GM19328 (cell line): ENCODE measurements around the gene ENDOV.
A peak's percentile ranks its signal among the peaks of the same experiment; 100 is the strongest.

Experiments used
- ATAC-seq: cut with Tn5 transposase; IDR thresholded peaks from one replicate; pipeline ENCODE4 v1.9.1; 2021; ENCODE audit warnings: mild to moderate bottlenecking, moderate library complexity; ENCODE audit not compliant: unreplicated experiment

The ENDOV gene

DNA sequence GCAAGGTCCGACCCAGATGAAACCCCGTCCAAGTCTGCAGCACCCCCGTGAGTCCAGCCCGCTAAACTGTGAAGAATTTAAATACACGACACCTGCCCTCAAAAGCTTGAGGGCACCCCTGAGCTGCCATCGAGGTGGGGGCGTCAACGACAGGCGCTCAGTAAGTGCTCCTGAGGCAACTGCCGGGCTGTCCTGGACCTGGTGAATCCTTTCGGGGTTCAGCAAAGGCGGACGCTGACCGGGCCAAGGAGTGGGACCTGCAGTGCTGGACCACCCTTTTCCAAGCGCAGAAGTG is 512 bp upstream of the ENDOV start:
- no peak for ATAC-seq

DNA sequence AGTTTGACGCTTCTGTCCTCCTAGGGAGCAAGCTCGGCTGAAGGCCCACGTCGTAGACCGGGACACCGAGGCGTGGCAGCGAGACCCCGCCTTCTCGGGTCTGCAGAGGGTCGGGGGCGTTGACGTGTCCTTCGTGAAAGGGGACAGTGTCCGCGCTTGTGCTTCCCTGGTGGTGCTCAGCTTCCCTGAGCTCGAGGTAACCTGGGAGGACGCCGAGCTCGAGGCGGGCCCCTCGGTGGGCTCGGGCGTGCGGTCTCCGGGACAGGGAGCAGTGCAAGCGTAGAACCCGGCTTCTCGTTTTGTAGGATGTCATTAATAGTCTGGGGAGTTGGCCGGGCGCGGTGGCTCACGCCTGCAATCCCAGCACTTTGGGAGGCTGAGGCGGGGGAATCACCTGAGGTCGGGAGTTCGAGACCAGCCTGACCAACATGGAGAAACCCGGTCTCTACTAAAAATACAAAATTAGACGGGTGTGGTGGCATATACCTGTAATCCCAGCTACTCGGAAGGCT is 715 bp downstream of the ENDOV start:
- ATAC-seq: no peak

DNA sequence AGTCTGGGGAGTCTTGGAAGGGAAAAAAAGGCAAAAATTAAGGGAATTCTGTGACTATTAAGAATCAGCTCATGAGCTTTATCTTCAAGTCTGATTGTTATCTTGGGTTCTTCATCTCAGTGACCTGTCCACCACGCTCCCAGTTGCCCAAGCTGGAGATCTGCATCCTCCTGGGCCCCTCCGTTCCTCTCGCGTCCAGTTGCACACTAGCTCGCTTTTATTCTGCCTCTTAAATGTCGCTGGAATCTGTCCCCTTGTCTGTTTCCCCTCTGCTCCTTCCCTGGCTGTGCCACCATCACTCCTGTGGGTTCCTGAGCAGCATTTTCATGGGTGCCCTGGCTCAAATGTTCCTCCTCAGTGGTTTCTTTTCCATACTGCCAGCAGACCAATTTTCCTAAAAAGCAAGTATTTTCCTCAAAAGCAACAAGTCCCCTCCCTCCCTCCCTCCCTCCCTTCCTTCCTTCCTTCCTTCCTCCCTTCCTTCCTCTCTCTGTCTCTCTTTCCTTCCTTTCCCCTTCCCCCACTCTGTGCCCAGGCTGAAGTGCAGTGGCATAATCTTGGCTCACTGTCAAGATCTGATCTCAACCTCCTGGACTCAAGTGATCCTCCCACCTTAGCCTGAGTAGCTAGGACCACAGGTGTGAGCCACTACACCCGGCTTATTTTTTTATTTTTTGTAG is 1.4 kb downstream of the ENDOV start:
- ATAC-seq: no peak

DNA sequence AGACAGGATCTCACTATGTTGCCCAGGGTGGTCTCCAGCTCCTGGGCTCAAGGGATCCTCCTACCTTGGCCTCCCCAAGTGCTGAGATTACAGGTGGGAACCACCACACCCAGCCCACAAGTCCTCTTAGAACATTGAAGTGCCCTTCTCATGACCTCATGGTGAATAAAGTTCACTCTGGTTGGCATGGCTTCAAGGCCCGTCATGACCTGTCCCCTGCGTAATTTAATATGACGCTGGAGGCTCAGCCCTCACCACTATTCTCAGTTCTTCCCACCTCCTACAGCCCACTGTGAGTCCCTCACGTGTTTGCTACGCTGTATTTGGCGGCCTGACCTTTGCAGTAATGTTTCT is 1.9 kb downstream of the ENDOV start:
- no peak for ATAC-seq

DNA sequence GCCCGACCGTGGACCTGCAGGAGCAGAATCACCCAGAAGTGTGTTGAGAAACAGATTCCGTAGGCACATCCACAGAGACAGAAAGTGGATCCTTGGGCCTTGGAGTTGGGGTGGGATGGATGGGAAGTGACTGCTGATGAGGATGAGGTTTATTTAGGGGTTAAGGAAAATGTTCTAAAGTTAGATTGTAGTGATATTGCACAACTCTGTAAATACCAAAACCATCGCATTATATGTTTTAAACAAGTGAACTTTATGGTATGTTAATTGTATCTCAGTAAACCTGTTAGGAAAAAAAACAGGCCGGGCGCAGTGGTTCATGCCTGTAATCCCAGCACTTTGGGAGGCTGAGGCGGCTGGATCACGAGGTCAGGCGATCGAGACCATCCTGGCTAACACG is 3.6 kb downstream of the ENDOV start:
- no peak for ATAC-seq

DNA sequence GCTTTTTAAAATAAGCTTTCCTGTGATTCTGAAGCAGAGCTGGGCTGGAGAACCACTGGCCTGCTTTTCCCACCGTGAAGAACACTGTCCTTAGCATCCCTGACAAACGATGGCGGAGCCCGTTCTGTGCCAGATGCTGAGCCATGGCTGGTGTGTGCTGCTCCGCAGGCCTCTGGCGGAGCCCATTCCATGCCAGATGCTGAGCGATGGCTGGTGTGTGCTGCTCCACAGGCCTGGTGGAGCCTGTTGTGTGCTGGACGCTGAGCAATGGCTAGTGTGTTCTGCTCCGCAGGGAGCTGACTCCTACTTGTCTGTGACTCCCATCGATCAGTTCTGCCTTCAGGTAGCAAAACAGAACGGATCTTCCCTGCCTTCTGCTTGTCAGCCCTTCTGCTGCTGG is 4.3 kb downstream of the ENDOV start:
- ATAC-seq: no peak

DNA sequence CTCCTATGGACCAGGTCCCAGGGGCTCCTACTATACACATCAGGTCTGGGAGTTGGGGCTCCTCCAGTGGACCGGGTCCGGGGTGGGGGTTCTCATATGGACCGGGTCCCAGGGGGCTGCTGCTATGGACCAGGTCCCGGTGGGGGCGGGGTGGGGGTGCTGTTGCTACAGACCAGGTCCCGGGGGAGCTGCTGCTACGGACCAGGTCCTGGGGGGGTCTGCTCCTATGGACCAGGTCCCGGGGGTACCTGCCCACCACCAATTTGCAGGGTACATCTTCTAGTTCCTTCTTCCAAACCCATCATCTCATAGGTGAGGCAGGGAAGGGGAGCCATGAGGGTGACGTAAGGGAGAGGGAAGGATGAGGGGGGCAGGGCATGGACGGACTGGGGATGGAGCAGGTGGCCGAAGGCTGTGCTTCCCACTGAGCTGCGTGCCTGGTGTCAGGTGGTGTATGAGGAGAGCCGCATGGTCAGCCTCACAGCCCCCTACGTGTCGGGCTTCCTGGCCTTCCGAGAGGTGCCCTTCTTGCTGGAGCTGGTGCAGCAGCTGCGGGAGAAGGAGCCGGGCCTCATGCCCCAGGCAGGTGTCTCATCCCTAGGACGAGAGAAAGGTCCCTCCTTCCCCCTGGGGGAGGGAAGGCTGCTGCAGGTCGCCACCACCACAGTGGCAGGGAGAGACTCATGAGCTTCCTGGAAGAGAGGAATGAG is 6.6 kb downstream of the ENDOV start:
- ATAC-seq: no peak

DNA sequence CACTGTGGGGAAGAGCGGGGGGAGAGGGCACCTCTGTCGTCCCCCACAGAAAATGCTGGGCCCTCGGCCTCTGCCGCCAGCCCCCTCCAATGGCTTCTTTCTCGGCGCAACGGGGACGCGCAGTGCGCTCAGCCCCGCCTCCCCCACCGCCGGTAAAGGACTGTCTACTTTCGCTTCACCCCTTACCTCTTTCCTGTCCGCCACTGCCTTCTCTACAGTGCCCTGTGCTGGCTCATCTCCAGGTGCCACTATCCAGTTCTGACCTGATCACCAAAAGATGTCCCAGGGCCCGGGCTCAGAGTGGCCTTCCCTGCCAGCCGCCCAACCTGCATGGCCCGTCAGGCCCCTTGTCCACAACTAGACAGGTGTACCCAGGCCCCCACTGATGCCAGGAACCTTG is 7.3 kb downstream of the ENDOV start:
- no peak for ATAC-seq

DNA sequence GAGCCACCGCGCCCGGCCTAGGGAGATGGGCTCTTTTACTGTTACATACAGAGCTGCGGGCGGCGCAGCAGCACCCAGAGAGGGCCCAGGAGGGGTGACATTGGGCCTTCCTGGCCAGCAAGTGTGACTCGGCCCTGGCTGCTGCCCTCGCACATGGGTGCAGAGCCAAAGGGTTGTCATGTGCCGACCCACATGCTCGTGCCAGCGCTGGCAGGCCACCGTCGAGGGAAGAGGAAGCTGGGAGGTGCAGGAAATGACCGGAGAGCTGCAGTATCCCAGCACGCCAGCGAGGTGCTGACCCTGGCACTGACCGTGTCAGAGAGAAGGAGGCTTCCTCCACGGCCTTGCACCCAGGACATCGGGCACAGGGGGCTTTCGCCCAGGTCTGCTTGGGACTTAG is 8.0 kb downstream of the ENDOV start:
- no peak for ATAC-seq

DNA sequence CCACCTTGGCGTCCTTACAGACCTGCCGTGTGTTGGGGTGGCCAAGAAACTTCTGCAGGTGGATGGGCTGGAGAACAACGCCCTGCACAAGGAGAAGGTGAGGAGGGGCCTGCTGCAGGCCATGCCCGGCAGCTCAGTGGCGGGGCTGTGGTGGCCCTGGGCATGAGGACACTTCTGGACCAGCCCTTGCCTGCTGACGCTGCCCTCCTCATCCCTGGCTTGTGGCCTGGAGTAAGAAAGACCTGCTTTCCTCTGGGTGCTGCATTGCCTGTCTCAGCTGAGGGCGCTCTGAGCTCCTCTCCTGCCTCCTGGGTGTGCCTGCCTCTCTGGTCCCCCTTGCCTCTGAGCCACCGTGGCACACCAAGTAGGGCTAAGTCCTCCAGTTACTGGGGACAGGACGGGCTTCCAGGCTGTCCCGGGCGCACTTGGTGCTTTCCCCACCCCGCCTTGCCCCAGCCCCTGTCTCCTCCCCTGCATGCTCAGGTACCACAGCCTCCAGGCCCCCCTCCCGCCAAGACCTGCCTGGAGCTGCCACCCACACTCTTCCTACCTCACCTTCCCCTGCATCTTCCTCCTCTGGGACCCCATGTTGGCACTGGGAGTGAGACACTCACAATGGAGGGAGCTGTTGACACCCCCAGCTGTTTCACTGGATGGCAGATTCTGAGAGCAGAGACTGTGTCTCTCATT is 8.7 kb downstream of the ENDOV start:
- no peak for ATAC-seq

DNA sequence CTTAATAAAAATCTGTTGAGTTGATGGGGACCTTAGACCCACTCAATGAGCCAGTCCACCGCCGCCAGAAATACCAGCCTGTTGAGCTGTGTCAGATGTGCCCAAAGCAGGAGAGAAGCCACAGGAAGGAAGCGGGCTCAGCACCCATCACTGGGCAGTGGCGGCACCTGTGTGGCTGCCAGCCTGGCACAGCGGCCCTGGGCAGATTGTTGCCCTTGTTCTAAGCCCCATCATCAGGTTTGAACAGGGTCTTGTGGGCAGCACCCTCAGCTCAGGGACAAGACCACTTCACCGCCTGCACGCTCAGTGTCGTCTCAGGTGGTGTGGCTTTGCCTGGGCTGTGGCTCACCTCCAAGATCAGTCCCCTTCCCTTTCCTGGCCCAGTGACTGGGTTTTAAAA is 9.3 kb downstream of the ENDOV start:
- no peak for ATAC-seq

DNA sequence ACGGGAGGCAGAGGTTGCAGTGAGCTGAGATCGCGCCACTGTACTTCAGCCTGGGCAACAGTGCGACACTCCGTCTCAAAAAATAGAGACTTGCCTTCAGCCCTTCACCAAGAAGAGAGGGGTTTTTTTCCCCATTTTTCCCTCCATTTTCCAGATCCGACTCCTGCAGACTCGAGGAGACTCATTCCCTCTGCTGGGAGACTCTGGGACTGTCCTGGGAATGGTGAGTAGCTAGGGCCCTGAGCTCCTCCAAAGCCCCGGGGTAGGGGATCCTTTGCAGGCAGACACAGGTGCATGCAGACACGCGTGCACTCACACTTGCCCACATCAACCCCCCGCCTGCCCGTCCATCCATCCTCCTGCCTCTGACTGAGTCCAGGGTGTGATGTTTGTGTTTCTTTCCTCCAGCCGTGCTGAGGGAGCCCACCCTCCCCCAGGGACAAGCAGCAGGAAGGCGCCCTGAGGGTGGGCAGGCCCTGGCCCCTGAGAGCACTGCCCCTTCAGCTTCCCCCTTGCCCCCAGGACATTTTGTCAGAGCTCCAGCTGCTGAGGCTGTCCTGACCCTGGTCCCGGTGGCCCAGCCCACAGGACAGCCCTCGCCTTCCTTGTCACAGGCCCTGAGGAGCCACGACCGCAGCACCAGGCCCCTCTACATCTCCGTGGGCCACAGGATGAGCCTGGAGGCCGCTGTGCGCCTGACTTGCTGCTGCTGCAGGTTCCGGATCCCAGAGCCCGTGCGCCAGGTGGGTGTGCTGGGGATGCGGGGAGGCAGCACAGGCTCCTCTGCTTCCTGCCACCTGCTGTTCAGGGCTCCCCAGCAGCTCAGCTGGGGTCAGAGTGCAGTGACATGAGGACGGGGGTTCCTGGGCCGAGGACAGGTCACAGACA is 10.2 kb downstream of the ENDOV start:
- no peak for ATAC-seq

DNA sequence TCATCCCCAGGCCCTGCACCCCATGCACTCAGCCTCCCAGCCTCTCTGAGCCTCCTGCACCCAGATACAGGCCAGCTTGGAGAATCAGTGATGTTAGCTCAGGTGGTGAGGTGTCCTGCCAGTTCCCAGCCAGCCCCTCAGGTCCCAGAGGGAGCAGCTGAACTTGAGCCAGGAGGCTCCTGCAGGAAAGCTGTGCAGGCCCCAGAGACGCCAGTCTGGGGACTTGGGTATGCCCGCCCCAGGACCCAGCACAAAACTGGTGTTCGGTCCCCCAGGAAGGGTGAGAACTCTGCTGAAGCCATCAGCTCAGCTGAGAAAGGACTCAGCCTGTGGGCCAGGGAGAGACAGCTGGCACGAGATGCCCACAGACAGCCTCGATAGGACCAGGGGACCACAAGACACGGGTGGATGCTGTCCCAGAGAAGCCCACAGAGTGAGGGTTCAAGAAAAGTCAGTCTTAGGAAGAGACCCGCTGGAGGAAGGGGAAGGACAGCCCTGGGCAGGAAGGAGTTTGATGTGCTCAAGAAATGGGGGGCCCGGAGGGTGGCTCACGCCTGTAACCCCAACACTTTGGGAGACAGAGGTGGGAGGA is 11.0 kb downstream of the ENDOV start:
- ATAC-seq: no peak

DNA sequence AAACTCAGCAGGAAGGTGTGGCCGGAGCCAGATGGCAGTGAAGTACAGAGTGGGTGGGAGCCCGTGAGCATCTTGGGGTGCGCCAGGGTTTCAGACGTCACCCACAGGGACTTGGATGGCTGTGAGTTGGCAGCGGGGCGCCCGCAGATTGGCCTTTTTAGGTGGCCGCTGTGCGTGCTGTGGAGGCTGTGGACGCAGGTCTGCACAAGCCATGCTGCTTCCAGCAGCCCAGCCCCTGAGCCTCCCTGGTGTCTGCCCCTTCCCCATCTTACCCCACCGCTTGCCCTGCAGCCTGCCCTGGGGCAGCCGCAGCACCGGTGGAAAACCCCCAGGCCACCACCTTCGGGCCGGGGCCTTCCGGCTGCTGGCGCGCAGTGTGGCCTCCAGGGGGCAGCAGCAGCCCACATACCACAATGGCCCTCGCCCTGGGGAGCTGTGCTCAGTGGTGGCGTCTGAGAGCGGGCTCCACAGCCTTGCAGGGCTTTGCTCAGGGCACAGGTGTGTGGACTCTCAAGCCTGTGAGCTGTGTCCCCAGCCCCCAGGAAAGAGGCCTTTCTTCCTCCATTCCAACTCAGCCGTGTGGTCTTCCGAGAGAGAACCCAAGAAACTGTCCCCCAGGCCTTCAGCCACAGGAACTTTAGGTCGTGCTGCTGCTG is 11.8 kb downstream of the ENDOV start:
- peak; percentile 49 for ATAC-seq

DNA sequence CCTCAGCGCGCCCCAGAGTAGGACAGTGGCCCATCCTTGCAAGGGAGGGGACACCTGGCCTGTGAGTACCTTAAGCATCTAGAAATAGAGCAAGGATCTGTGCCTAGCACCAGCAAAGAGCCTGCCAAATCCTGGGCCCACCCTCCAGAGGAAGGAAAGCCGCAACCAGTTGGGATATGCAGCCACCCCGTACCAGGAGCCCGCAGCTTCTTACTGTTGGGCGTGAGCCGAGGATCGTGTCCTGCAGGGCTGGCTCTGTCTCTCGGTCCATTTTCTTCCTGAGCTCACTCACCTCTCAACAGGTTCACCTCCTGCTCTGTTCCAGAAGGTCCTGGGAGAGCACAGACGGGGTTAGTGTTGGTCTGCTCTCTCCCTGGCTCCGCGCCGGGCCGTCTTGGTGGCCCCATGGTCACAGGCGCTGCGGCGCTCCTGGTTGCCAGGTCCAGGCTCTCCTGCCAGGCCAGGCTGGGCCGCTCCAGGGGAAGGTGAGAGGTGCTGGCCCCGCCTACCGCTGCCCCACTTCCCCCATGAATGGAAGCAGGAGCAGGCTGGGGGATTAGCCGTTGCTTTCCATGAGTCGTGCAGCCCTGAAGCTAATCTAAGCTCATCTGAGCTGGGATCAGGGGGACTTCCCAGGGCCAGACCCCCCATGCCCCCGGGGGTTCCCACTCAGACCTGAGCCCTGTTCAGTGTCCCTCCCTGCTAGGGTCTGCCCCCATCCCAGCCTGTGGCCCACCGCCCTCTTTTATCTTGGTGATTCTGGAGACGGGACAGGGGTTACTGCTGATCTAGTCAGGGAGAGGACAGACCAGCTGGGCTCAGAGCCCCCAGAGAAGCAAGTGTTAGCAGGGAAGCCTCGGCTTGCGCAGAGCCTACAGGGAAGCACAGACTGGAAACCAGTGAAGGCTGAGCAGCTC is 12.7 kb downstream of the ENDOV start:
- ATAC-seq: no peak

DNA sequence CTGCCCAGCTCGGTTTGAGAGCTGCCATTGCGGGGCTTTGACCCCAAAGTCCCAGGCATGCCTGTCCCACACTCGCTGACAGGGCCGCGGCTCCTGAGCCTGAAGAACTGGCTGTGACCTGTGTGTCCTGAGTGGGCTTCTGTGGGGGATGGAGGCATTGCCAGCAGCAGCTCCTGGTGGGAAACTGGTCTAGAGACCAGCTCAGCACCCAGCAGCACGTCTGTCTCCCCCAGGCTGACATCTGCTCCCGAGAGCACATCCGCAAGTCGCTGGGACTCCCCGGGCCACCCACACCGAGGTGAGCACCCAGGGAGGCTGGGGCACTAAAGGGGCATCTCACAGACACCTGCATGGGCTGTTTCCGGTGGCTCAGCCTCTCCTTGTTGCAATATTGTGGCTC is 13.4 kb downstream of the ENDOV start:
- ATAC-seq: no peak

DNA sequence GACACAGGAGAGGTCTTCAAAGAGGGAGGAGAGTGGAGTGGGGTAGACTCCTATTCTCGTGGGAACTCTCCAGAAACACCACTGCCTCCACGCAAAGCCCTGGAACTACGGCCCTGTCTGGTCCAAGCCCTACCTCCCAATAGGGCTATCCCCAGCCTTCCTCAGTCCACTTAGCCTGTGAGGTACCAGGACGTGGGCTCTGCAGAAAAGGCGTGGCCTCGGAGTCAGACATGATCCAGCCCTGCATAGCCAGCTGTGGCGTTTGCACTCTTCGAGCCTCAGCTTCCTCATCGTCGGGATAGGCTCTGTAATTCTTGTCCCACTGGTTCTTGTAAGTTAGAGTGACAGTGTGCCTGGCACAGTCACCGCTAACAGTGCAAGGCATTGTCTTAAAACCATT is 13.8 kb downstream of the ENDOV start:
- ATAC-seq: no peak

DNA sequence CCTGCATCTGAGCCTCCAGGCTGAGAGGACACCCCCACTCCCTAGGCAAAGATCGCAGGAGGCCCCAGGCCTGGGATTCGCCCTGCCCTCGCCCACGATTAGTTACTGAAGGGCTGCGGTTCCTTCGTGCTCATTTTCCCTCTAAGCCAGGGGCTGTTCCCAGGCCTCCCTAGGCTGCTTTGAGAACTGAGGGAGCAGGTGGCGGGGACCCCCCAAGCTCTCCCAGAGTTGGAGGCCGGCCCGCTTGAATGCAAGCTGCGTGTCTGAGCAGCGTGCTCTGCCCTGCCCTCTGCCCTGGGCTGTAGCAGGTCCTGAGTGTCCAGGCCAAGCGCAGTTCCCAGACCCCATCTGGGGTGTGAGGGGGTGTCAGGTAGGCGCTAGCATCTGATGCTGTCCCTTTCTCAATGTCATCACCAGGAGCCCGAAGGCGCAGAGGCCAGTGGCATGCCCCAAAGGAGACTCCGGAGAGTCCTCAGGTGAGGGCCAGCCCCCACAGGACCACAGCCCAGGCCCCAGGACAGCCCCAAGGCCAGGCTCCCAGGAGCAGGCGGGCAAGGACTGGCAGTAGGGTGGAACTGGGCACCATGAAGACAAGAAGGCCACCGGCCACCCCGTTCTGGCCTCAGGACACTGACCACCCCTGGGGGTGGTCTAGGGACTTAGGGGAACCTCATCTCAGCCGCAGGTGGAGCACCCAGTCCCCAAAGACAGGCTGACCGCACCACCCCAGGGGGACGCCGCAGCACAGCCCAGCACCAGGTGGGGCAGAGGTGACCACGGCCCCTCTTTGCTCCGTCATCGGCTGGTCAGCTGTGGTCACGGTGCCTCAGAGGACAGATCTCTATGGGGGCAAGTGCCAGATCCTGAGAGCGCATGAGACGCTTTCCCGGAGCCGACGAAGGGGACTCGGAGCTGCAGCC is 14.6 kb downstream of the ENDOV start:
- ATAC-seq: no peak
